ENCODE results near the gene SYNCRIP.
"Not testable (repeated sequence)": the region's sequence is repeated elsewhere in the genome, so short reads cannot be mapped to it uniquely, and the experiment has no call there.

The SYNCRIP gene

GRCh38 chr6:85641897-85642773 lies 551 bp downstream of the SYNCRIP start:
- no peak for TF ChIP-seq CTCF (conservative IDR thresholded peaks at IDR 0.05; ENCODE audit: low read depth, low read length)

GRCh38 chr6:85641522-85641896 lies 1.2 kb downstream of the SYNCRIP start:
- TF ChIP-seq CTCF (conservative IDR thresholded peaks at IDR 0.05; ENCODE audit: low read depth, low read length), result no peak
- peak overlapping the region; percentile 99 for H3K4me3 ChIP-seq (ENCODE audit: low read length)
- no peak for DNase-seq (ENCODE audit: low read depth)

More at GRCh38 chr6:85641897-85642773, 551 bp downstream of the SYNCRIP start:
- H3K4me3 ChIP-seq (ENCODE audit: low read length), result peak overlapping the region; percentile 99
- no peak for DNase-seq (ENCODE audit: low read depth)

GRCh38 chr6:85640821-85641220 lies 1.9 kb downstream of the SYNCRIP start:
- TF ChIP-seq CTCF (conservative IDR thresholded peaks at IDR 0.05; ENCODE audit: low read depth, low read length), result no peak
- no peak for DNase-seq (ENCODE audit: low read depth)
- peak overlapping the region; percentile 99 for H3K4me3 ChIP-seq (ENCODE audit: low read length)

- no peak for TF ChIP-seq CTCF (conservative IDR thresholded peaks at IDR 0.05; ENCODE audit: low read depth, low read length)
- DNase-seq (ENCODE audit: low read depth), result no peak
- no peak overlapping the region for H3K4me3 ChIP-seq (ENCODE audit: low read length)
Observed at GRCh38 chr6:85637579-85637978, 5.1 kb downstream of the SYNCRIP start.

- no peak for TF ChIP-seq CTCF (conservative IDR thresholded peaks at IDR 0.05; ENCODE audit: low read depth, low read length)
- DNase-seq (ENCODE audit: low read depth), result no peak
- H3K4me3 ChIP-seq (ENCODE audit: low read length), result no peak overlapping the region
Observed at GRCh38 chr6:85632164-85632942, 10.3 kb downstream of the SYNCRIP start.

GRCh38 chr6:85631117-85631516 lies 11.6 kb downstream of the SYNCRIP start:
- DNase-seq (ENCODE audit: low read depth); H3K4me3 ChIP-seq (ENCODE audit: low read length): not testable (repeated sequence)

- DNase-seq (ENCODE audit: low read depth), result no peak
- no peak overlapping the region for H3K4me3 ChIP-seq (ENCODE audit: low read length)
- no peak for TF ChIP-seq CTCF (conservative IDR thresholded peaks at IDR 0.05; ENCODE audit: low read depth, low read length)
Observed at GRCh38 chr6:85628353-85628752, 14.3 kb downstream of the SYNCRIP start.

All from retinal pigment epithelial cell (primary cell).